GM21515 (cell line): Measurements from ENCODE around the gene DAP3.
"Not testable (repeated sequence)": the region's sequence is repeated elsewhere in the genome, so short reads cannot be mapped to it uniquely, and the experiment has no call there.

ENCODE experiments used
- ATAC-seq: cut with Tn5 transposase; IDR thresholded peaks from one replicate; pipeline ENCODE4 v1.9.1; 2021; ENCODE audit not compliant: unreplicated experiment

Gene DAP3

GRCh38 chr1:155717041-155717440 lies 28.1 kb downstream of the DAP3 start:
- no peak for ATAC-seq

GRCh38 chr1:155718524-155719115 lies 29.7 kb downstream of the DAP3 start:
- ATAC-seq = not testable (repeated sequence)

GRCh38 chr1:155719703-155720102 lies 30.8 kb downstream of the DAP3 start:
- no peak for ATAC-seq

GRCh38 chr1:155725142-155725541 lies 36.3 kb downstream of the DAP3 start:
- ATAC-seq = no peak

- ATAC-seq = no peak
Observed at GRCh38 chr1:155729031-155729898, 40.4 kb downstream of the DAP3 start.

- no peak for ATAC-seq
Observed at GRCh38 chr1:155740995-155741394, 52.1 kb downstream of the DAP3 start.

- ATAC-seq = no peak
Observed at GRCh38 chr1:155741908-155742307, 53.0 kb downstream of the DAP3 start.

DNA sequence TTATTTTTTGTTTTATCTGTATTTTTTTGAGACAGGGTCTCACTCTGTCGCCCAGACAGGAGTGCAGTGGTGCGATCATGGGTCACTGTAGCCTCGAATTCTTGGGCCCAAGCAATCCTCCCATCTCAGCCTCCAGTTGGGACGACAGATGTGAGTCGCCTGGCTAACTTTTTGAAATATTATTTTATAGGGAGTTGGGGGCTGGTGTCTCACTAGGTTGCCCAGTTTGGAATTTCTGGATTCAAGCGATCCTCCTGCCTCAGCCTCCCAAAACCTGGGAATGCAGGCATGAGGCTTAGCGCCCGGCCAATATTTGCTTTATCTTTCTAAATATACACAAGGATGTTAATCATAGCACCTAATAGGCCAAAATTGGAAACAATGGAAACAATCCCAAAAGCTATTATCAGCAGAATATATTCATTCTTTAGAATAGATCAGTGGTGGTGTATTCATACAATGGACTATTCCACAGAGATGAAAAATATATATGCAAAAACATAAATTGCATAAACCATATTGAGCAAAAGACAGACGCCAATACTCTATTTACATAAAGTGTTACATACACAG lies 55.9 kb downstream of the DAP3 start:
- no peak for ATAC-seq

DNA sequence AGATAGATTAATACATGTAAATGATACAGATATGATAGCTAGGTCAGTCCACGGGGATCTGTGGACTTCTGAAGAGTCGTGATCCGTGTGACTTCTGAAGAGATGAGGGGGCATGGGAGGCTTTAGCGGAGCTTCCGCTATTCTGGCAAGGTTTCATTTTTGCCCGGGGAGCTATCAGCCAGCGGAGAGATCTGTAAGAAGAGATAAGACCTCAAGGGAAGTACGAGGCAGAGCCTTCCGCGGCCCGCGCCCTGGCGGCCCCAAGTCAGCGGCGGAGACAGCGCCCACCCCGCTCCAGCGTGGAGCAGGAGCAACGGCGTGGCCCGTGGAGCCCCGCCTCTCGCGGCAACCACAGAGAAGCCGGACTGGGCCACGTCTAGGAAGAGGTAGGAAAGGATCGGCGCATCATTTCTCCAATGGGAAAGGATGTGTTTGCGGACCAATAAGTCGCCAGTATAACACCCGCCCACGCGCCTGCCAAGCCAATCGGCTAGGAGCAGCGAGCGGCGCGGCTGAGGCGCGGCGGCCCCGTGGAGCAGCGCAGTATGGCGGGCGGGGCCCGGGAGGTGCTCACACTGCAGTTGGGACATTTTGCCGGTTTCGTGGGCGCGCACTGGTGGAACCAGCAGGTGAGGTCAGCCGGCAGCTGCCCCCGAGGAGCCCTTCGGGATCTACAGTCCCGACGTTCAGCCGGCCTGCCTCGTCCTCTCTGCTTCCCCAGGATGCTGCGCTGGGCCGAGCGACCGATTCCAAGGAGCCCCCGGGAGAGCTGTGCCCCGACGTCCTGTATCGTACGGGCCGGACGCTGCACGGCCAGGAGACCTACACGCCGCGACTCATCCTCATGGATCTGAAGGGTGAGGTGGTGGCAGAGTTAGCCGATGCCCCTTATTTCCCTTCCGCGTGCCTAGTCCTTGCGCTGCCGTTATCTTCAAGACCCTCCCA lies 56.7 kb downstream of the DAP3 start:
- peak; percentile 83 for ATAC-seq

DNA sequence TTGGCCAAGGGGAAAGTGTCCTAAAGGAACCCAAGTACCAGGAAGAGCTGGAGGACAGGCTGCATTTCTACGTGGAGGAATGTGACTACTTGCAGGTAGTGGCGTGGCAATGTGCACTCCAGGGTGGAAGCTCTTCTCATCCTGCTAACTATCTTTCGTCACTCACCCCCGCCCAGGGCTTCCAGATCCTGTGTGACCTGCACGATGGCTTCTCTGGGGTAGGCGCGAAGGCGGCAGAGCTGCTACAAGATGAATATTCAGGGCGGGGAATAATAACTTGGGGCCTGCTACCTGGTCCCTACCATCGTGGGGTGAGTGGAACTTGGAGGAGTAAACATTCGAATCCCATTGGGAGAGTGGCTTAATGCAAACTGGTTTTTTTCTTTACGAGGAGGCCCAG lies 58.7 kb downstream of the DAP3 start:
- ATAC-seq = not testable (repeated sequence)

DNA sequence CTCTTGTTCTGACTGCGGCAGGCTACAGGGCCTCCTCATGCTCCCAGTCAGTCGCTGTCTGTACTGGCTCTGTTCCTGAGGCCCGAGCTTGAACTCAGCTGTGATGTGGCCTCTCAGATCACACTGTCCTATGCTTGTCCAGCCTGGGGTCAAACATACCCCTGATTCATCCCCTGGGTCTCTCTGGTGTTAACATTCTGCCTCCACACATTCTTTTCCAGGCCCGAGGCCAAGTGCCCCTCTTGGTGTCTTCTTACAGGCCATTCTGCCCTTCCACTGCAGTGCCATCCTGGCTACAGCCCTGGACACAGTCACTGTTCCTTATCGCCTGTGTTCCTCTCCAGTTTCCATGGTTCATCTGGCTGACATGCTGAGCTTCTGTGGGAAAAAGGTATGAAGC lies 59.2 kb downstream of the DAP3 start:
- ATAC-seq = not testable (repeated sequence)

DNA sequence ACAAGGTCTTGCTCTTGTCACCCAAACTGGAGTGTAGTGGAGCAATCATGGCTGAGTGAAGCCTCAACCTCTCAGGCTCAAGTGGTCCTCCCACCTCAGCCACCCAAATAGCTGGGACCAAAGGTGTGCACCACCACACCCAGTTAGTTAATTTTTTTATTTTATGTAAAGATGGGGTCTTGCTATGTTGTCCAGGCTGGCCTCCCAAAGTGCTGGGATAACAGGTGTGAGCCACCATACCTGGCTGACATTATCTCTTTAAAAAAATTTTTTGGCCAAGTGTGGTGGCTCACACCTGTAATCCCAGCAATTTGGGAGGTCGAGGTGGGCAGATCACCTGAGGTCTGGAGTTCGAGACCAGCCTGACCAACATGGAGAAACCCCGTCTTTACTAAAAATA lies 70.1 kb downstream of the DAP3 start:
- not testable (repeated sequence) for ATAC-seq

GRCh38 chr1:155759966-155760630 lies 71.2 kb downstream of the DAP3 start:
- no peak for ATAC-seq

- ATAC-seq = no peak
Observed at GRCh38 chr1:155760751-155761475, 72.0 kb downstream of the DAP3 start.

DNA sequence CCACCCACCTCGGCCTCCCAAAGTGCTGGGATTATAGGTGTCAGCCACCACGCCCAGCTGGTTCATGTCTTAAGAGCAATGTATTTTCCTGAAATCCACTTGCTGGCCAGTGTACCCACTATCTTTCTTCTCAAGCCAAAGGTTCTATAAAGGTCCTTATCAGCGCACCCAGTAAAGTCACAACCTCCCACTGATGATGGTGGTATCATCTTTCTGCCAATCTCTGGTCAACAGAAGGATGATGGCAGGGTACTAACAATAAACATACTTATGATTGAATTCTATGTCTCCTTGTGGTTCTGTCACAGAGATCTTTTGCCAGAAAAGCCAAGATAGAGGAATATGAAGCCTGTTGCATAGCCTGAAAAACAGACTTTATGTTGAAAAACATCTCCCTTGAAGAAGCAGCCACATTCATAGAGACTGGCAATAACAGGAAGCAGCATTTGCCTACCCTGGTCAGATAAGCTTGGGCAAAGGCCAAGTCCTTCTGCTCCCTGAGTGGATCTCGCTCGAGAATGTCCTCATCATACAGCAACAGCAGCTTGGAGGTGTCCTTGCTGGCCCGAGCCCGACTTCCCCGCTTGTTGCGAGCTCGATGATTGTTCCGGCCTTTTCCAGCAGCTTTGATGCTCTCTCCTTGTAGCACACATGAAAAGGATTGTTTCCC lies 73.0 kb downstream of the DAP3 start:
- ATAC-seq = no peak

GRCh38 chr1:155763090-155763815 lies 74.4 kb downstream of the DAP3 start:
- not testable (repeated sequence) for ATAC-seq

GRCh38 chr1:155763989-155764388 lies 75.1 kb downstream of the DAP3 start:
- ATAC-seq = not testable (repeated sequence)

GRCh38 chr1:155767399-155767989 lies 78.6 kb downstream of the DAP3 start:
- ATAC-seq = not testable (repeated sequence)
